GM19452 (cell line): ENCODE results near the gene HBZ.
"Not testable (repeated sequence)": the region's sequence is repeated elsewhere in the genome, so short reads cannot be mapped to it uniquely, and the experiment has no call there.

Source experiments
- ATAC-seq: cut with Tn5 transposase; IDR thresholded peaks from one replicate; pipeline ENCODE4 v1.9.1; 2021; ENCODE audit not compliant: unreplicated experiment

The HBZ gene

GRCh38 chr16:177981-178667 lies 25.7 kb downstream of the HBZ start:
- no peak for ATAC-seq

GRCh38 chr16:178668-179015 lies 26.2 kb downstream of the HBZ start:
- no peak for ATAC-seq

DNA sequence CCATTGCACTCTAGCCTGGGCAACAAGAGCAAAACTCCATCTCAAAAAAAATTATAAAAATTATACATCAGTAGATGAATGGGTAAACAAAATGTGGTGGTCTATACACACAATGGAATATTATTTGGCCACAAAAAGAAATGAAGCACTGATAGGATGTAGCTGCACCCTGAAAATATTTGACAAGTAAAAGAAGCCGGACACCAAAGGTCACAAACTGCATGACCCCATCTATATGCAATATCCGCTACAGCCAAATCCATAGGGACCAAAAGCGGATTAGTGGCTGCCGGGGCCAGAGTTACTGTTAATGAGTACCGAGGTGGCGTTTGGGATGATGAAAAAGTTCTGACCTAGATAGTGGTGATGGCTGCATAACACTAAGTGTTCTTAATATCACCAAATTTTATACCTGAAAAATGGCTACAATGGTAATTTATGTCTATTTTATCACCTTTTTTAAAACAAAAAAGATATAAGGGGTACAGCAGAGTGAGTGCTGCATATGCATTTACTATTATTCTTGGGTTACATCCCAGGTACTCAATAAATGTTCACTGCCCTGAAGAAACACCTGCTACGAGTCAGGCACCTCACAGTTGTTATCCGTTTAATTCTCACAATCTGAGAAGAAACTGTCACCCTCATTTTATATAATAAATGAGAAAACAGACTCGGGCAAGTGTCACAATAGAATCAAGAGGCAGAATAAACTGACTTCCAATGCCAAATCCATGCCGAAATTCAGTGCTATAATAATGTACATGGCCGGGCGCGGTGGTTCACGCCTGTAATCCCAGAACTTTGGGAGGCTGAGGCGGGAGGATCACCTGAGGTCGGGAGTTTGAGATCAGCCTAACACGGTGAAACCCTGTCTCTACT lies 27.0 kb downstream of the HBZ start:
- ATAC-seq, result no peak

DNA sequence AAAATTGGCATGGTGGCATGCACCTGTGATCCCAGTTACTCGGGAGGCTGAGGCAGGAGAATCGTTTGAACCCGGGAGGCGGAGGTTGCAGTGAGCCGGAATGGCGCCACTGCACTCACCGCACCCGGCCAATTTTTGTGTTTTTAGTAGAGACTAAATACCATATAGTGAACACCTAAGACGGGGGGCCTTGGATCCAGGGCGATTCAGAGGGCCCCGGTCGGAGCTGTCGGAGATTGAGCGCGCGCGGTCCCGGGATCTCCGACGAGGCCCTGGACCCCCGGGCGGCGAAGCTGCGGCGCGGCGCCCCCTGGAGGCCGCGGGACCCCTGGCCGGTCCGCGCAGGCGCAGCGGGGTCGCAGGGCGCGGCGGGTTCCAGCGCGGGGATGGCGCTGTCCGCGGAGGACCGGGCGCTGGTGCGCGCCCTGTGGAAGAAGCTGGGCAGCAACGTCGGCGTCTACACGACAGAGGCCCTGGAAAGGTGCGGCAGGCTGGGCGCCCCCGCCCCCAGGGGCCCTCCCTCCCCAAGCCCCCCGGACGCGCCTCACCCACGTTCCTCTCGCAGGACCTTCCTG lies 27.7 kb downstream of the HBZ start, which contains the start of gene HBQ1:
TSS of gene HBQ1 (plus strand) at position 359 of the 575 bp plus-strand sequence. CDS start at position 387, 28 bp downstream.
- no peak for ATAC-seq

- no peak for ATAC-seq
These were observed 28.5 kb downstream of the HBZ start for GRCh38 chr16:180681-181564.

- ATAC-seq, result peak; percentile 64
These were observed 29.1 kb downstream of the HBZ start for GRCh38 chr16:181565-182021.

DNA sequence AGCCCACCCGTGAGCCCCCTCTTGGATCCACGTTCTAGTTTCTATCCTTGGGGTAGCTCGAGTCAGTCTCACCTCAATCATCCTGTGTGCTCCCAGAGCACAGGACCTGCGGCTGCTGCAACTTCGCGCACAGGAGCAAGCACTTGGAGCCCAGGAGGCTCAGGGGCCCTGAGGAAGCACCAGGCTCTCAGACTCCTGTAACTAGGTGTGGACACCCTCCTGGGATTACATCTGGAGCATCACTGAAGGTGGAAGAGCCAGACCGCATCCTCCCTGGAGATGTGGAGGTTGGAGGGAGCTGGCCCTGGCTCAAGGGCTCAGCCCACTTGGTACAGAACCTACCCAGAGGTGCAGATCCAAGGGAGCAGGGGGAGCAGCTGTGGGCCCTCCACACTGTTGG lies 30.6 kb downstream of the HBZ start:
- ATAC-seq, result no peak

DNA sequence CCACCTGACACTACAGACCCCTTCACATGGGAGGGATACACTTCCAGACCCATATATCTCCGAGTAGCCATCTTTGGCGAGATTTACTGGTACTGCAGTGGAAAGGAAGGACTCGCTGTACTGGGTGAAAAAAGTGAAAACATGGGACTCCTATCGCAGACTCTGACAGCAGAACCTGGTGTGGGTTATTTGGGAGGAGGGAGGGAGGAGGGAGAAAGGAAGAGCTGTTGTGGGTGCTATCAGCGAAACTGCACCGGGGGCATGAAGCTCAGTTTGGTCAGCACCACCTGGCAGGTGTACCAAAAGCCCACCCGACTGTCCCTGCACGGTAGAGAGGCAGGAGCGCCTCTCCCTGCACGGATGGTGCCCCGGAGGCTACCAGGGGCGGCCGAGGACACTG lies 32.8 kb downstream of the HBZ start:
- no peak for ATAC-seq

DNA sequence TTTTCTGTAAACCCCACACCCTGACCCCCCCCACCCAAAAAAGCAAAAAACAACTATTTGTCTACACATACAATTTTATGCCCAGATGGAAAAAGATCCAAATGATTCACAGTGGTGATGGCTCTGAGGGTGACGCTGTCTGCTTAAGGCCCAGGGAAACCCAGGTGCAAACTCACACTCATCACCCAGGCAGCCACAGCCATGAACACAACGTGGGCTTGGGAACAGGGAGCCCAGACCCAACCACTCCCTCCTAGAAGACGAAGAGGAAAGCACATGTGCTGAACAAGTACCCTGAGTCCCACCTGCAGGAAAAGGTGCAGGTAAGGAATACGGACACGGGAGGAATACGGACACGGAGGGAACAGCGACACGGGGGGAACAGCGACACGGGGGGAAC lies 33.2 kb downstream of the HBZ start:
- ATAC-seq, result no peak

DNA sequence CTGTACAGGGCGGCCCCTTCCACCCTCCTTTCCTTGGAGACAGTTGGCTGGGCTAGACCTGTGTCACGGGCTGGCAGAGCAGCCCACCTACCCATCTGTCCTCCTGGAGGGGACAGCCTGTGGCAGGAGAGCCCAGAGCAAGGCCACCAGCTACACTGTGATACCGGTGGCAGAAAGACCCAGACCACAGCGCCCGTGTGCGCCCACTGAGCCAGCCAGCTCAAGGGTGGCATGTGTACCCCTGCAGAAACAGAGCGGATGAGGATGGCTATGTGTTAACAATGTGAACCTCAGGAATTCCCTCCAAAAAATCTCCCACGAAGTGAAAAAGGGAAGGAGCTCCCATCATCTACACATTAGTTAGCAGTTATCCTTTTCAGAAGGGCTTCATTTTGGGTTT lies 34.9 kb downstream of the HBZ start:
- ATAC-seq, result no peak

- no peak for ATAC-seq
These were observed 36.2 kb downstream of the HBZ start for GRCh38 chr16:188674-189073.

- no peak for ATAC-seq
These were observed 37.3 kb downstream of the HBZ start for GRCh38 chr16:189604-190186.

DNA sequence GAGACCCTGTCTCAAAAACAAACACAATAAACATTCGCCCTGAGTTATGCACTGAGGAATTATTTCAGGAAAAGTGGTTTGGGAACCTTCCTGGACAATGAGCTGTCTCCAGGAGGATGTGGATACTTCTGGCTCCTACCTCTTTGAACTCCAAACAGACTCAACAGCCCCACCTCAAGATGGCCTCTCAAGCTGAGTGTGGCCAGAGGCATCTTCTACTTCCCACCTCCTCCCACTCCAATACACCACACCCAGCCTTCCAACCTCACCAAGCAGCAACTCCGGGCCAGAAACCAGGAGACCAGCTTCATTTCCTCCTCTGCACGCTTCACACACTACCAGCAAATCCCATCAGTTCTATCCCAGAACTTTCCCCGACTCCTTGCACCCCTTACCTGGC lies 39.4 kb downstream of the HBZ start:
- no peak for ATAC-seq

GRCh38 chr16:192686-193085 lies 40.2 kb downstream of the HBZ start:
- no peak for ATAC-seq

GRCh38 chr16:193441-193840 lies 41.0 kb downstream of the HBZ start:
- ATAC-seq, result no peak

- ATAC-seq, result no peak
These were observed 42.1 kb downstream of the HBZ start for GRCh38 chr16:194516-194915.

GRCh38 chr16:200388-200787 lies 47.9 kb downstream of the HBZ start:
- no peak for ATAC-seq

DNA sequence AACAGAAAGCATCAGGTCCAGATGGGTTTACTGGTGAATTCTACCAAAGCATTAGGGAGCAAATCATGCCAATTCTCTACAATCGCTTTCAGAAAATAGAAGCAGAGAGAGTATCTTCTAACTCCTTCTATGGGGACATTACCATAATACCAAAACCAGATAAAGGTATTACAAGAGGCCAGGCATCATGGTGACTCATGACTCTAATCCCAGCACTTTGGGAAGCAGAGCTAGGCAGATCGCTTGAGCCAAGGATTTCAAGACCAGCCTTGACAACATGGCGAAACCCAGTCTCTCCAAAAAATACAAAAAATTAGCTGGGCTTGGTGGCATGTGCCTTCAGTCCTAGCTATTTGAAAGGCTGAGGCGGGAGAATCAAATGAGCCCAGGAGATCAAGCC lies 50.8 kb downstream of the HBZ start:
- ATAC-seq, result no peak

- ATAC-seq, result not testable (repeated sequence)
These were observed 51.6 kb downstream of the HBZ start for GRCh38 chr16:204046-204445.
